Smooth muscle cell (in vitro differentiated cells): ENCODE data around the gene ZNF747. TPM values are rescaled to one million over a fixed set of nuclear protein-coding genes. Genes with fewer than 3 reads are reported as not detected.

Experiments used
- DNase-seq: peaks from one replicate; lab custom pipeline; 2025; ENCODE audit not compliant: unreplicated experiment; lab: John Stamatoyannopoulos, UW
- H2AFZ ChIP-seq: fragments of 200-600 bp; sonication (generic); 2 replicates; pipeline ENCODE4 v1.6.0; 2016; ENCODE audit warnings: antibody characterized with exemption, low read depth, mild to moderate bottlenecking
- H3F3A ChIP-seq: fragments of 200-600 bp; sonication (generic); 2 replicates; pipeline ENCODE4 v1.6.0; 2017; ENCODE audit warnings: antibody characterized with exemption, low read depth
- H3K27ac ChIP-seq: fragments of 200-600 bp; sonication (generic); 2 replicates; pipeline ENCODE4 v1.5.1; 2016; ENCODE audit warnings: low read depth, mild to moderate bottlenecking
- H3K27me3 ChIP-seq: fragments of 200-600 bp; sonication (generic); 2 replicates; pipeline ENCODE4 v1.6.1; 2016; ENCODE audit warnings: low read depth, mild to moderate bottlenecking
- H3K36me3 ChIP-seq: fragments of 200-600 bp; sonication (generic); 2 replicates; pipeline ENCODE4 v1.5.1; 2016; ENCODE audit warnings: low read depth
- H3K4me1 ChIP-seq: fragments of 200-600 bp; sonication (generic); 2 replicates; pipeline ENCODE4 v1.5.1; 2016; ENCODE audit warnings: low read depth
- H3K4me2 ChIP-seq: fragments of 200-600 bp; sonication (generic); 2 replicates; pipeline ENCODE4 v1.6.0; 2016; ENCODE audit warnings: mild to moderate bottlenecking
- H3K4me3 ChIP-seq: fragments of 200-600 bp; sonication (generic); 2 replicates; pipeline ENCODE4 v1.5.1; 2016; ENCODE audit warnings: mild to moderate bottlenecking
- H3K79me2 ChIP-seq: fragments of 200-600 bp; sonication (generic); 2 replicates; pipeline ENCODE4 v1.6.0; 2016; ENCODE audit warnings: low read depth, mild to moderate bottlenecking
- H3K9ac ChIP-seq: fragments of 200-600 bp; sonication (generic); 2 replicates; pipeline ENCODE4 v1.6.0; 2016; ENCODE audit warnings: low read depth
- H3K9me3 ChIP-seq: fragments of 200-600 bp; sonication (generic); replicated peaks from 2 replicates; pipeline ENCODE4 v1.5.1; 2016; ENCODE audit warnings: low read depth
- H4K20me1 ChIP-seq: fragments of 200-600 bp; sonication (generic); 2 replicates; pipeline ENCODE4 v1.6.0; 2016; ENCODE audit warnings: low read depth
- CTCF ChIP-seq: fragments of 200-600 bp; sonication (generic); IDR thresholded peaks from 2 replicates; pipeline ENCODE4 v1.5.1; 2017; ENCODE audit warnings: borderline replicate concordance, mild to moderate bottlenecking, antibody characterized with exemption; ENCODE audit not compliant: insufficient read depth, poor library complexity, severe bottlenecking
- whole genome bisulfite sequencing: methylation state at CpG from one replicate; pipeline ENCODE4 v1.1.7; 2016; ENCODE audit warnings: low lambda C conversion rate; 5-methylcytosine and 5-hydroxymethylcytosine counted together
- polyA plus RNA-seq: library from polyadenylated mRNA; unstranded; fragments of >200 nt; fragmentation: Nextera tagmentation; extraction: Ambion mirVana; gene quantifications from 2 replicates; pipeline ENCODE4 v1.2.1, GENCODE V29; 2016
- total RNA-seq: library from RNA; depleted of rRNA; stranded (reverse); fragments of >200 nt; gene quantifications from 2 replicates; pipeline ENCODE4 v1.2.3, GENCODE V29; 2014

The ZNF747 gene
- total and polyA plus RNA-seq, 2 experiments from 2014 or later: 5.7 to 6.3 TPM

DNA sequence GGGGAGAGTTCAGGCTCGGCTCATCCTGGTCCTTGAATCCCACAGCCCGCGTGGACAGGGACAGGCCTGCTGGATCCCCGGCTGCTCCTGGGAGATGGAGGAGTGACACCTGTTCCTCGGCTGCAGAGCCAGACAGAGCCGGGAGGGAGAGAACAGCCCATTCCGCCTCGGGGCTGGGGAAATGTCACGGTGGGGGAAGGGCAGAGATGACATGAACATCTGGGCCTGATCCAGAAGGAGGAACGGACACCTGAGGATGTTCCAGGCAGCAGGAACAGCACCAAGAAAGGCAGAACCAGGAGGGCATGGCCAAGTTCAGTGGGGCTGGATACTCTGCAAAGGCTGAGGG lies 21.4 kb upstream of the ZNF747 start:
- no peak for TF ChIP-seq CTCF
- Histone ChIP-seq H3K4me2 (no peak overlapping the region), H3K4me1 (peaks cover 5% of the 10 kb centered on the region), H3K27ac (no peak overlapping the region), H3F3A (no peaks in the 10 kb centered on the region), H4K20me1 (no peaks in the 10 kb centered on the region), H3K27me3 (no peaks in the 10 kb centered on the region), H3K4me3 (no peak overlapping the region), H2AFZ (no peak overlapping the region), H3K36me3 (no peaks in the 10 kb centered on the region), H3K9ac (no peak overlapping the region), H3K79me2 (peaks cover 15% of the 10 kb centered on the region), H3K9me3 (no peaks in the 10 kb centered on the region)
- no peak for DNase-seq
- 84% methylated on average over 10 of the region's 10 CpGs for WGBS

- Histone ChIP-seq H3K4me2 (no peak overlapping the region), H3K27ac (no peak overlapping the region), H3K4me1 (peaks cover 5% of the 10 kb centered on the region), H3K36me3 (no peaks in the 10 kb centered on the region), H3F3A (no peaks in the 10 kb centered on the region), H3K4me3 (no peak overlapping the region), H3K9ac (no peak overlapping the region), H4K20me1 (no peaks in the 10 kb centered on the region), H2AFZ (no peak overlapping the region), H3K27me3 (no peaks in the 10 kb centered on the region), H3K79me2 (peaks cover 15% of the 10 kb centered on the region), H3K9me3 (no peaks in the 10 kb centered on the region)
- no peak for DNase-seq
- no peak for TF ChIP-seq CTCF
- WGBS: 98% methylated on average over 62 of the region's 69 CpGs
Measured at GRCh38 chr16:30555315-30556124, 20.9 kb upstream of the ZNF747 start.

DNA sequence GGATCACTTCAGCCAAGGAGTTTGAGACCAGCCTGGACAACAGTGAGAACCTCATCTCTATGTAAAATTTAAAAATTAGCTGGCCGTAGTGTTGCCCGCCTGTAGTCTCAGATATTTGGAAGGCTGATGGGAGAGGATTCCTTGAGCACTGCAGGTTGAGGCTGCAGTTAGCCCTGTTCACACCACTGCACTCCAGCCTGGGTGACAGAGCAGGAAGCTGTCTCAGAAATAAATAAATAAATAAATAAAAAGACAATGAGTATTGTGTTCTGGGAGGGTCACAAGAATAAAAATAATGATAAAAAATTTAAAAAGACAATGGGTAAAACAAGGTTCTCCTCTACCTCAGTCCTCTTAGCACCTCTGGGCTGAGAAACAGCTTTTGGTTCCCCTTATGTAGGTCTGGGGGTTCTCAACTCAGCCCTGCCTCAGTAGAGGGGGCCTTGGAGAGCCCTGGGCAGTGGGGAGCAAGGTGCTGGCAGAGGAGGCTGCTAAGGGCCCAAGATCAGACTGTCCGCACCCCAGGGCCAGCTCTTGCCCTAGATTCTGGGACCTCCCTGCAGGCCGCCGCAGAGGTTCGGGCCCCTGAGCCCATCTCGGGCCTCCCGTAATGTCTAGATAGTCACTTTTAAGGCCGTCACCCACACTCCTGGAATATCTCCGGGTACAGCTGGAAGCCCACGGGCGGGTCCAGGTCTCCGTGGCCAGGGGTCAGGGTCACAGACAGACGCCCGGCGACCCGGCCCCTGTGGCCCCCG lies 20.1 kb upstream of the ZNF747 start:
- Histone ChIP-seq H3K4me3 (no peak overlapping the region), H4K20me1 (no peaks in the 10 kb centered on the region), H3K27me3 (no peaks in the 10 kb centered on the region), H3K27ac (no peak overlapping the region), H2AFZ (no peak overlapping the region), H3K4me2 (no peak overlapping the region), H3K36me3 (no peaks in the 10 kb centered on the region), H3K4me1 (peaks cover 5% of the 10 kb centered on the region), H3K9me3 (no peaks in the 10 kb centered on the region), H3K9ac (no peak overlapping the region), H3F3A (no peaks in the 10 kb centered on the region), H3K79me2 (peaks cover 15% of the 10 kb centered on the region)
- over 99% methylated on average over 18 of the region's 18 CpGs for WGBS
- no peak for TF ChIP-seq CTCF
- DNase-seq: no peak
